HTERT RPE-1 (cell line): ENCODE data around the gene RCAN2.
"Not testable (repeated sequence)": the region's sequence is repeated elsewhere in the genome, so short reads cannot be mapped to it uniquely, and the experiment has no call there.

Experiments used
- in situ Hi-C: fragments of 300-500 bp; cut with MboI; formaldehyde crosslinking; loops from 4 replicates; pipeline ENCODE4 v1.14.3; 2020; ENCODE audit warnings: low sequenced_read_pairs

Gene RCAN2

DNA sequence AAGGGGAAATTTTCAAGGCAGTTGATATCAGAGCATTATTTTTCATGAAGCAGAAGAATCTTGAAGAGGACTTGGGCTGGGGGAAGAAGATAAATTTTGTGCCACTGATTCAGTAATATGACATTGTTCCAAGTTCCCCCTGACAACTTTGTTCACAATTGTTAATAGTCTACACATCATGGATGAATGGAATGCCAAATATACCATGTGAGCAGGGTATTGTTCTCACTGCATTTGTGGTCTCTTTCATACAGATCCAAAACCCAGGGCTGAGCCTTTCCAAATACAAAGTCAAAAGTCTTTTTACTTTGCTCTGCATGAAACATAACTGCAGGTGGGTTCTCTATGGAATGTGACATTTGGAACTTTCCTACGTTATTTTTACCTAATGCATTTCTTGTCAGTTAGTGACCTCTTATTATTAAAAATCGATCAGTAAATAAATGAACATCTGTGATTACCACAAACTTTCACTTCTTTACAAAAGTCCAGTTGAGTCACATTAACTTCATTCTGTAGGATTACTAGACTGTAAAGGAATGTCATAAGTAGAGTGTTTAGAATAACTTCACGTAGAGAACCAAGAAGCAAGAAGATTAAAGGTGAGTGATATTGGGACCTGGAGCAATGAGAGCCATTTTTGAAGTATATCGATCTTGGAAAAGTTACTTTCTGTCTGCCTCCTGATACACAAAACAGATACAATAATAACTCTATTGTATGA, 100.9 kb downstream of the RCAN2 start:
- in situ Hi-C loops: no loop called here

DNA sequence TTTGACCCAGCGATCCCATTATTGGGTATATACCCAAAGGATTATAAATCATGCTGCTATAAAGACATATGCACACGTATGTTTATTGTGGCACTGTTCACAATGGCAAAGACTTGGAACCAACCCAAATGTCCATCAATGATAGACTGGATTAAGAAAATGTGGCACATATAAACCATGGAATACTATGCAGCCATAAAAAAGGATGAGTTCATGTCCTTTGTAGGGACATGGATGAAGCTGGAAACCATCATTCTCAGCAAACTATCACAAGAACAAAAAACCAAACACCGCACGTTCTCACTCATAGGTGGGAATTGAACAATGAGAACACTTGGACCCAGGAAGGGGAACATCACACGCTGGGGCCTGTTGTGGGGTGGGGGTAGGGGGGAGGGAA, 103.5 kb downstream of the RCAN2 start:
- in situ Hi-C loops: not testable (repeated sequence)

DNA sequence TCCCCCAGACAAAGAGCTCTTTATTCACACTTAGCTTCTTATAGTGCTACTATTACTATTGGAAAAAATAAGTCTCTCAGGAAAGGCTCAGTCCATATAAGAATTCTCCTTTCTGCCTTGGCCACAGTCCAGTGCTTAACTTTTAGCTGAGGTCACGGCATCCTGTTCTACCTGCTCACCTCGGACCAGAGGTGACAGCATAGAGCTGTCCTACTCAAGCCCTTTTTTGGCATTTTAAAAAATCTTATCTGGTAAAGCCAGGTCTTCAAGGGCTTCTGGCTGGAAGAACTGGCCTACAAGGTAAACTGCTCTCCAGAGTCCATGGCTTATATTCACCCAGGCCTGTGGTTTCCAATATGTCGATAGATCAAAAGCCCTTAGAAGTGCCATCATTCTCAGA, 109.7 kb downstream of the RCAN2 start:
- in situ Hi-C loops: no loop called here

- in situ Hi-C loops: no loop called here
Measured at GRCh38 chr6:46381057-46381456, 110.2 kb downstream of the RCAN2 start.

GRCh38 chr6:46380152-46380807, 111.0 kb downstream of the RCAN2 start:
- in situ Hi-C loops: no loop called here

GRCh38 chr6:46378882-46379416, 112.3 kb downstream of the RCAN2 start:
- in situ Hi-C loops: no loop called here

DNA sequence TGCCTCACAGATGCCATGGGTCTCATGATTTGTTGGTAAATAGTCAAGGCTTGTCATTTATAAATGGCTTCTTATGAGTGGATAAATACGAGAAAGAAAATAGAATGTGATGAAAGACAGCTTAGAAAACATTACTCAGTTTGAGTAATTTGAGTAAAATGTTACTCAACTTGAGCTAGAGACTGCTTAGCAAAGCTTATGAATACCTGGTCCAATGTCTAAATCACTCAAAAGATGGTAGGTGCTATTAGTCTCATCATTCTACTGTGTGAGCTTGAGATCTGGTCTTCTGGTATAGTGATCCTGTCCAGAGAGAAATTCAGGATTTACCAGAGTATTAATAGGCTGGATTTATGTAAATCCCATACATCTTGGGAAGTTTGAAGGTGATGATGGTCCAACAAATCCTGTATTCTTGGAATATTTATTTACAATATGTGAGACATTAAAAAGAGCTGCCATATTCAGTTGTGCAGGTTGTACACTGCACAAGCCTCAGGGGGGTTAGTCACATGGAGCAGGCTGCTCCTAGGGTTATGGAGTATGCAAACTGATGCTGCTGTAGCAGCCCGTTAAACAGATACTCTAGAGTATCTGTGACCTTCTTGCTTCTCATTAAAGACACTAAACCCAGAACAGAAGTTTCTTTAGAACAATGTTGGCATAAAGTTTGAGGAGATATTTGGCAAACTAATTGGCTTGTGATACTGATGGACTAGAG, 112.9 kb downstream of the RCAN2 start:
- in situ Hi-C loops: no loop called here

- in situ Hi-C loops: no loop called here
Measured at GRCh38 chr6:46377209-46377608, 114.0 kb downstream of the RCAN2 start.

DNA sequence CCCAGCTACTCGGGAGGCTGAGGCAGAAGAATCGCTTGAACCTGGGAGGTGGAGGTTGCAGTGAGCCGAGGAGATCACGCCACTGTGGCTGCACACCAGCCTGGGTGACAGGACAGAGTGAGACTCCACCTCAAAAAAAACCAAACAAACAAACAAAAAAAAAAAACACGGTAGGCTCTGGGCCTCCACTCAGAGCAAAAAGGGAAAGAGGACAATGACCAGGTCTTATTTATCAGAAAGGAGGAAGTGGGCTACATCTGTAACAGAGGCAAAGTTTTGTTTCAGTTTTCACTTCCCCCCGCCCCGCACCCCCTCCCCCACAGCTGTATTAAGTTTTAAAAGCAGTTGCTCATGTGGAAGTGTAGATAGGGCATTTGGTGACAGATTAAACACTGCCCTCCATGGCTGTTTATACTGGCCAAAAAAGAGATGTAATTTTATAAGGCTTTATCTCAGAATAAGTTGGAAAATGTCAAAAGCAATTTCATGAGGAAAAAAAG, 114.6 kb downstream of the RCAN2 start:
- in situ Hi-C loops: no loop called here

GRCh38 chr6:46370622-46371021, 120.6 kb downstream of the RCAN2 start:
- in situ Hi-C loops: no loop called here

GRCh38 chr6:46368169-46368536, 123.1 kb downstream of the RCAN2 start:
- in situ Hi-C loops: no loop called here

DNA sequence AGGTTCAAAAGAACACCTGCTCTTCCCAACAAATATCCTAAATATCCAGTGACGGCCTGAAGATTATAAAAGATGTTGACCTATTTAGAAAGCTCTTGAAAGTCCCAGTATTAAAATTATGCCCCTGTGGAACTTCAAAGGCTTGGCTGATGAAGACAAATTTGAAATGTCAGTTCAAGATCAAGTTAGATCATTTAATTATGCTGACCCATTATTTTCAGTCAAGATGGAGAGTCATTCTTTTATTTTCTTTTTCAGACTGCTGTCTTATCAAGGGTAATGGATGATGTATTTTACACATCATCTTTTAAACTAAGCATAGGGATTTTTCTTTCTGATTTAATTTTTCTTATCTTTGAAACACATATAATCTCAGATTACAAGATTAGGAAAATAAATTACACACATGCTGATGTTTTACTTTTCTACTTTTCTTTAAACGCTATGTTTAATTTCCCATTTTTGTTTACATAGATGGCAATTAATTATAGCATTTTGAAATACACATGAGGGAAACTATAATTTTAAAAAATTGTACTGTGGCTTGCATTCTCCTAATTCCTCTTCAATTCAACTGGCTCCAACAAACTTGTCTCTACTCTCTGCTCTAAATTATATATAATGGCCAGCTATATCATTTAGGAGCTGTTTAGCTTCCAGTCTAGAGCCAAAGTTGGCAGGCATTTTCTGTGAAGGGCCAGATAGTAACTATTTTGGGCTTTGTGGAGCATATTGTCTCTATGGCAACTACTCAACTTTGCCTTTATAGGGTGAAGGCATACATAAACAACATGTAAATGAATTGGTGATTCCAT, 123.7 kb downstream of the RCAN2 start:
- in situ Hi-C loops: no loop called here

GRCh38 chr6:46366190-46366900, 124.9 kb downstream of the RCAN2 start:
- in situ Hi-C loops: no loop called here

DNA sequence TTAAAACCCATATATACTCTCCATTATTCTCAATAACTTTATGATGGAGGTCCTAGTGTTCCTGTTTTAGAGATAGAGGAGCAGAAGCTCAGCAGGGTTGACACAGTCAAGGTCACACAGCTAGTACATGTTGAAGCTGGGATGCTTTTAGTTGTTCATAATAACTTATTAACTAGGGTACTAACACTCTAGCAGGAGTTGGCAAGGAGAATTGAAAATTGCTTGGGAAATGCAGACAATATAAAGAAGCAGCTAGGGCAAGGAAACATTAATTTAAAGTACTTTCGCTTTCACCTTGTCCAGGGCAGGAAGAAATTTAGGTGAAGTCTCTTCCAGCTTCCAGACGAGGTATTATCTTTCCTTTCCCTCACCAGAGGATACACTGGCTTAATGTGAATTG, 133.7 kb downstream of the RCAN2 start:
- in situ Hi-C loops: no loop called here

DNA sequence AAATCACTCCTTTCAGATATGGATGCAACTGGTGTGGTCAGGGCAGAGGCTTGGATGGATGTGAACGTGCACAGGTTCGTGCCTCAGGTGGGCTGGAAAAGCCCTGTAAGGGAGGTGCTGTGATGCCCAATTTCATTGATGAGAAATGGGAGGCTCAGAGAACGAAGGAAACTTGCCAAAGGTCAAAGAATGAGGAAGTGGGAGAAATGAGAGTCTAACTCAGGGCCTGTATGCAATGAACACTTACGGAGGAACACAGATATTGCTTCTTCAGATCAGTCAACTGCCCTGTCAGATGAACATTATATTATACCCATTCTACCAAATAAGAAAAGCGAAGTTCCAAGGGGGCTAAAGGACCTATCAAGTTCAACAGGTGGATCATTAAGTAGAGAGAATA, 134.7 kb downstream of the RCAN2 start:
- in situ Hi-C loops: no loop called here

- in situ Hi-C loops: no loop called here
Measured at GRCh38 chr6:46353528-46353927, 137.7 kb downstream of the RCAN2 start.

DNA sequence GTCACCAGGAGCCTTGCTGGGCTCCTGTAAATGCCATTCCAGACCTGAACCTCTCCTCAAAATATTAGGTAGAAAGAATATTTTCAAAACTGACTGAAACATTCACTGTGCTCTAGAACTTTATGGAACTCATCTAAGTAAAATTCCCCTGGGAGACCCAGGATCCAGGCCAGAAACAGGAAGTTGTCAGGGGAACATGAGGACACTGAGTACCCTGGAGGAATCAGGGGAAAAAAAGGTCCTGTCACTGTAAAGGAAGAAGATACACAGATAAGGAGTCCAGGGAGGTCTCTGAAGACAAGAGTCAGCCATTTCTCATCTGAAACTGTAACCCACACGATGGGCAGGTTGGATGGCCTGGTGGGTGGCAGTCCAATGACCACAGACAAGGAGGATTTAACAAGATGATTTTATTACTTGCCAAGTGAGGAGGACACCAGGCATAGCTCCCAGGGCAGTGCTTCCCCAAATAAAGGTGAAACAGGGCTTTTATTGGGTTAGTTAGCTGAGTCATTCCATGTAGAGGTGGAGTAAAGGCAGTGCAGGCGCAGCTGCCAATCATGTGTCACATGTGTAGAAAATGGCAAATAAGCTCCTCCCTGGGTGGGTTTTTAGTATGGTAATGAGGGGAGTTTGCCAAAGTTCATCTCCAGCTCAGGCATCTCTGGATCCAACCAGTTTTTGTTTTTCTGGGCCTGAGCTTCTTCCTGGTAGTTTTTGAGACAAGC, 138.5 kb downstream of the RCAN2 start:
- in situ Hi-C loops: no loop called here

- in situ Hi-C loops: no loop called here
Measured at GRCh38 chr6:46350714-46351113, 140.5 kb downstream of the RCAN2 start.

DNA sequence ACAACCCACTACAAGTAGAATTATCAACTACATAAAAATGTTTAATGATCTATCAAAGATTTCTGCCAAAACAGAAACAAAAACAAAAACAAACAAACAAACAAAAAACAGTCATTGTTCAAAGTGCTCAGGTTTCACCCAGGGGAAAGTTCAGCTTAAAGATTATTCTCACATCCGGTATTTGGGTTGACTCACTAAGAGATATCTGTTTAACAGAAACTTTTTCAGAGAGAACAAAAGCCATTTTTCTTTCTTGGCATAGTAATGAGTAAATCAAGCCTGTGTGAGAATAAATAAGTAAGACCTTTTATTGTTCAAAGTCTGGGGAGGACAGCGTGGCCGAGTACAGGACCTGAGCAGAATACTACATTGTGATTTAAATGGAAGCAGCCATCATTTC, 143.6 kb downstream of the RCAN2 start:
- in situ Hi-C loops: no loop called here

DNA sequence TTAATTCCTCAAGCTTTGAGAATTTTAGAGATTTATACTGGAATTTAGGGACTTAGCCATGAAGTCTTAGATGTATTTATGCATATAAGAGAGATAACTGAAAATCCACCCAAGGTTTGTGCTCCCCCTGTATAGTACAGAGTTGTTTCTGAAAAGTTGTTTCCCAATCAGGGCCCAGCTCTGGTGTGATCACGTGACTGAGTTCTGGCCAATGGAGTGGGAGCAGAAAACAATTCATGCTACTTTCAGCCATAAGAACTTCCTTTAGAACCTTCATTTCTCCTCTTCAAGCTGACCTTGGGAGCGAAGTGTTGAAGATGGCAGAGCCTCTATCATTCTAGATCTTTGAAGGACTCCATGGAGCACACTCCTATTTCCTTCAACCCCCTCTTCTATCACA, 151.0 kb downstream of the RCAN2 start:
- in situ Hi-C loops: no loop called here
